CD8-positive, alpha-beta memory T cell (primary cell): ENCODE data around the gene TBC1D23. TPM values are rescaled to one million over a fixed set of nuclear protein-coding genes. Genes with fewer than 3 reads are reported as not detected.
"Not testable (repeated sequence)": the region's sequence is repeated elsewhere in the genome, so short reads cannot be mapped to it uniquely, and the experiment has no call there.

Experiments
- CTCF ChIA-PET: fragments of 350-600 bp; sonication (Branson Sonifier 250); formaldehyde crosslinking; loops from one replicate; lab custom pipeline; 2021; ENCODE audit warnings: antibody characterized with exemption; lab: Charles Lee
- POLR2A ChIA-PET: fragments of 350-600 bp; sonication (Branson Sonifier 250); formaldehyde crosslinking; loops from one replicate; lab custom pipeline; 2021; ENCODE audit warnings: antibody characterized with exemption; lab: Charles Lee
- DNase-seq, 5 donors: peaks; one replicate each; pipeline versions ENCODE4 v3.0.0 to v3.0.0-alpha.2; 2020 to 2022; ENCODE audit warnings: mixed read lengths in 1 of 5
- H3K27ac ChIP-seq: one replicate; pipeline ENCODE4 v1.7.0; 2013; ENCODE audit warnings: low read depth, mild to moderate bottlenecking, low read length, moderate library complexity
- H3K27me3 ChIP-seq: 2 replicates; pipeline ENCODE4 v1.7.0; 2013; ENCODE audit warnings: low read length, mild to moderate bottlenecking; ENCODE audit not compliant: insufficient read depth, poor library complexity, severe bottlenecking
- H3K36me3 ChIP-seq: 2 replicates; pipeline ENCODE4 v1.7.0; 2013; ENCODE audit warnings: mild to moderate bottlenecking, low read length, moderate library complexity; ENCODE audit not compliant: insufficient read depth
- H3K4me1 ChIP-seq: 2 replicates; pipeline ENCODE4 v1.7.0; 2013; ENCODE audit warnings: mild to moderate bottlenecking, low read length, moderate library complexity; ENCODE audit not compliant: insufficient read depth
- H3K4me3 ChIP-seq: 2 replicates; pipeline ENCODE4 v1.7.0; 2013; ENCODE audit warnings: mild to moderate bottlenecking, low read length
- H3K9me3 ChIP-seq: 2 replicates; pipeline ENCODE4 v1.7.0; 2013; ENCODE audit warnings: mild to moderate bottlenecking, low read length
- H3K27ac Mint-ChIP-seq, 8 donors: one replicate each; pipeline ENCODE4 v1.8.0; 2020 to 2021; ENCODE audit warnings: mixed read lengths in 8 of 8, mild to moderate bottlenecking in 6 of 8, inconsistent platforms in 3 of 8, moderate library complexity in 3 of 8
- H3K27me3 Mint-ChIP-seq, 2 donors: one replicate each; pipeline ENCODE4 v1.8.0; 2020 to 2021; ENCODE audit warnings: mixed read lengths in 2 of 2, mild to moderate bottlenecking in 1 of 2, moderate library complexity in 1 of 2
- H3K36me3 Mint-ChIP-seq, 3 donors: one replicate each; pipeline ENCODE4 v1.8.0; 2020 to 2021; ENCODE audit warnings: mixed read lengths in 3 of 3, inconsistent platforms in 1 of 3, mild to moderate bottlenecking in 1 of 3
- H3K4me1 Mint-ChIP-seq, 3 donors: one replicate each; pipeline ENCODE4 v1.8.0; 2020 to 2021; ENCODE audit warnings: mixed read lengths in 3 of 3, inconsistent platforms in 1 of 3, mild to moderate bottlenecking in 1 of 3
- H3K4me3 Mint-ChIP-seq, 7 donors: one replicate each; pipeline ENCODE4 v1.8.0; 2020 to 2021; ENCODE audit warnings: mixed read lengths in 7 of 7, mild to moderate bottlenecking in 6 of 7, moderate library complexity in 4 of 7, inconsistent platforms in 2 of 7
- H3K9me3 Mint-ChIP-seq, 5 donors: one replicate each; pipeline ENCODE4 v1.8.0; 2020 to 2022; ENCODE audit warnings: mixed read lengths in 5 of 5, mild to moderate bottlenecking in 3 of 5, moderate library complexity in 2 of 5, inconsistent platforms in 1 of 5
- polyA plus RNA-seq: library from polyadenylated mRNA; unstranded; fragments of 300-500 nt; fragmentation: Illumina TruSeq; gene quantifications from one replicate; pipeline ENCODE4 v1.2.3, GENCODE V29; 2021
- total RNA-seq, 2 experiments: library from RNA; stranded (reverse); gene quantifications; one replicate each; pipeline ENCODE4 v1.2.3, GENCODE V29; 2021

TBC1D23 gene
- total and polyA plus RNA-seq, 3 experiments from 2014 or later = 21.0 to 23.1 (median 21.9) TPM

DNA sequence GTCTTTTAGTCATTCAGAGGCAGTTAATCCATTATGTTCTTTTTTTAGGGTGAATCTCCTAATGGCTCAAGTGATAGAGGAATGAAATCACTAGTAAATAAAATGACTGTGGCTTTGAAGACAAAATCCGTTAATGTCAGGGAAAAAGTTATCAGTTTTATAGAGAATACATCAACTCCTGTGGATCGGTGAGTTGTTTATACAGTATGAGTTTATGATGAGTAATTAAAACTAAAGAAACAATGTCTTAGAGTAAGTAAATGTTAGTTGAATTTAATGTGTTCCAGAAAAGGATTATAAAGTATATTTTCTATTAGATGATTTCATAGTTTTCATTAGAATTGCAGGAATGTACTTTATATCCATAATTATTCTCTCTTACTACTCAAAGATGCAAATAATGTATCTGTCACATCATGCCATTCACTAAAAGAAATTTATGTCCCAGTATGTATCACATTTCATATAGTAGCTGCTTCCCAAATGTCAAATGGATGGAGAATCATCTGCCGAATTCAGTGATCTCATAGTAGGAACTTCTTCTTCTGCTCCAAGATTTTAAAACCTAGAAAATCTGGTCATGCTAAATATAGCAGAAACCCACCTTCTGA lies 49.7 kb downstream of the TBC1D23 start:
- H3K9me3 Mint-ChIP-seq = no peaks in the 10 kb centered on the region
- Histone ChIP-seq H3K27ac (no peak overlapping the region), H3K36me3 (peaks cover 17% of the 10 kb centered on the region), H3K9me3 (no peaks in the 10 kb centered on the region), H3K4me3 (no peak overlapping the region), H3K27me3 (no peaks in the 10 kb centered on the region), H3K4me1 (no peaks in the 10 kb centered on the region)
- no peak for DNase-seq
- no peak overlapping the region for H3K4me3 Mint-ChIP-seq
- no peak overlapping the region for H3K27ac Mint-ChIP-seq
- peaks cover 0 to 3% (median 2%) of the 10 kb centered on the region in 3 donors for H3K4me1 Mint-ChIP-seq
- CTCF ChIA-PET = no interaction called here
- H3K27me3 Mint-ChIP-seq = no peaks in the 10 kb centered on the region
- peaks cover 0 to 57% (median 15%) of the 10 kb centered on the region in 3 donors for H3K36me3 Mint-ChIP-seq
- POLR2A ChIA-PET = no interaction called here

DNA sequence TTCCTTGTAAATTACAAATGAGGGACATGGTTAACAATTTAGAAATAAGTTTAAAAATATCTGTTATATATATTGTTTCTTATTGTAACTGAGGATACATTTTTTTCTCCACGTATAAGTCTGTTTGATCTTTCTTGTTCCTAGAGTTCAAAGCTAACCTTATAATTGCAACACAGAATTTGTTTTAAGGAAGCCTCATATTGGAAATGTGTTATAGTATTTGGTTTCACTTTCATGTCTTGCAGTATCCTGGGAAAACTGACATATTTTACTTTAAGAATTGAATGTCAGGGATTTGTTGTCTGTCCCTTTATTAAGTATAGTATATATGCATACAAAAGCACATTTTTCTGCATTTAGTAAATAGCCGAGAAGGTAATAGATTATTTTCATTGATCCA lies 50.2 kb downstream of the TBC1D23 start:
- H3K4me1 Mint-ChIP-seq = peaks cover 0 to 3% (median 2%) of the 10 kb centered on the region in 3 donors
- Histone ChIP-seq H3K4me1 (no peaks in the 10 kb centered on the region), H3K27ac (no peak overlapping the region), H3K4me3 (no peak overlapping the region), H3K27me3 (no peaks in the 10 kb centered on the region), H3K36me3 (peaks cover 13% of the 10 kb centered on the region), H3K9me3 (no peaks in the 10 kb centered on the region)
- H3K27ac Mint-ChIP-seq = peak overlapping the region in 2 of 8 donors; percentile 17 to 32
- H3K27me3 Mint-ChIP-seq = no peaks in the 10 kb centered on the region
- peaks cover 0 to 56% (median 16%) of the 10 kb centered on the region in 3 donors for H3K36me3 Mint-ChIP-seq
- DNase-seq = no peak
- POLR2A ChIA-PET = no interaction called here
- H3K4me3 Mint-ChIP-seq = no peak overlapping the region
- CTCF ChIA-PET = no interaction called here
- no peaks in the 10 kb centered on the region for H3K9me3 Mint-ChIP-seq

DNA sequence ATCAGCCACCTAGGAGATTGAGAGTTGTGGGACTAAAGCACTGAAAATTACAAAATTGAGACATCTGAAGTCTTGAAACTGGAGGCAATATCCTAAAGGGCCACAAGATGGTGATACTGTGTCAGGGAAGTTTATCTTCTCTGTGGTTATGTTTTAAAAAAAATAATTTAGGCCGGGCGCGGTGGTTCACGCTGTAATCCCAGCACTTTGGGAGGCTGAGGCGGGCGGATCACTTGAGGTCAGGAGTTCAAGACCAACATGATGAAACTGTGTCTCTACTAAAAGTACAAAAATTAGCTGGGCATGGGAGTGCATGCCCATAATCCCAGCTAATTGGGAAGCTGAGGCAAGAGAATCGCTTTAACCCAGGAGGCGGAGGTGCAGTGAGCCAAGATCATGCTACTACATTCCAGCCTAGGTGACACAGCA lies 55.9 kb downstream of the TBC1D23 start:
- no peaks in the 10 kb centered on the region for H3K9me3 ChIP-seq
- Mint-ChIP-seq H3K27ac (peak overlapping the region in 4 of 8 donors; percentile 24 to 85 (median 55)), H3K9me3 (no peaks in the 10 kb centered on the region), H3K36me3 (peaks cover 7 to 43% (median 10%) of the 10 kb centered on the region in 3 donors), H3K4me3 (peak overlapping the region in 5 of 7 donors; percentile 18 to 72 (median 47)), H3K27me3 (no peaks in the 10 kb centered on the region), H3K4me1 (peaks cover 11 to 19% (median 18%) of the 10 kb centered on the region in 3 donors)
- H3K4me3 ChIP-seq = no peak overlapping the region
- CTCF ChIA-PET = interaction anchor here (0.8 to 1.9 kb wide), 9 partner anchors 12 to 485 kb away, joined by 3 to 11 read pairs (median 3); no protein-coding TSS in a partner anchor
- H3K27me3 ChIP-seq = no peaks in the 10 kb centered on the region
- H3K36me3 ChIP-seq = peaks cover 11% of the 10 kb centered on the region
- peak in 4 of 5 donors; percentile 24 to 55 (median 42) for DNase-seq
- H3K4me1 ChIP-seq = peaks cover 4% of the 10 kb centered on the region
- POLR2A ChIA-PET = no interaction called here
- H3K27ac ChIP-seq = no peak overlapping the region

DNA sequence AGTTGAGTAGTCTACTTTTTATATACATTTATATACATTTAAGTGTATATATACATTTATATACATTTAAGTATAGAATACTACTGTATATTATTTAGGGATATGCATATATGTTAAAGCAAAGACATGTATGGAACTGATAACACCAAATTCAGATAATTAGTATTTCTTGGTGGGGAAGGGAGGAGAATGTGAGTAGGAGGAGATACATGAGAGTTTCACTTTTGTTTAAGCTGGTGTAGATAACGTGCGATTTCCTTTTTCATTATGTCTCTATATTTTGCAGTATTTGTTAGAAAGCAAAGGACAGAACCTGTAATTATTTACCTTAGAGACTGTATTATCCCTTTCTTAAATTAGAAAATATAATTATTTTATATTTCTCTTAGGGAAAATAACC lies 57.1 kb downstream of the TBC1D23 start:
- Histone ChIP-seq H3K27me3 (no peaks in the 10 kb centered on the region), H3K4me3 (no peak overlapping the region), H3K4me1 (peaks cover 4% of the 10 kb centered on the region), H3K36me3 (peaks cover 11% of the 10 kb centered on the region), H3K9me3 (no peaks in the 10 kb centered on the region), H3K27ac (no peak overlapping the region)
- ChIA-PET POLR2A (no interaction called here), CTCF (interaction anchor here (1.3 to 1.9 kb wide), 2 partner anchors 272 to 392 kb away, joined by 3 to 11 read pairs; no protein-coding TSS in a partner anchor)
- DNase-seq = no peak
- no peaks in the 10 kb centered on the region for H3K9me3 Mint-ChIP-seq
- H3K4me1 Mint-ChIP-seq = peaks cover 11 to 19% (median 18%) of the 10 kb centered on the region in 3 donors
- H3K27ac Mint-ChIP-seq = peak overlapping the region in 5 of 8 donors; percentile 1 to 84 (median 56)
- H3K36me3 Mint-ChIP-seq = peaks cover 7 to 43% (median 10%) of the 10 kb centered on the region in 3 donors
- no peaks in the 10 kb centered on the region for H3K27me3 Mint-ChIP-seq
- peak overlapping the region in 2 of 7 donors; percentile 9 to 11 for H3K4me3 Mint-ChIP-seq

- ChIA-PET POLR2A (no interaction called here), CTCF (interaction anchor here (1.2 kb wide), 1 partner anchor 271 kb away, joined by 3 read pairs; no protein-coding TSS in a partner anchor)
- Mint-ChIP-seq H3K27ac (peak overlapping the region in 1 of 8 donors; percentile 61), H3K27me3 (no peaks in the 10 kb centered on the region), H3K36me3 (peaks cover 7 to 46% (median 10%) of the 10 kb centered on the region in 3 donors), H3K4me1 (peaks cover 11 to 19% (median 18%) of the 10 kb centered on the region in 3 donors), H3K4me3 (no peak overlapping the region), H3K9me3 (no peaks in the 10 kb centered on the region)
- DNase-seq = no peak
- Histone ChIP-seq H3K4me1 (peaks cover 4% of the 10 kb centered on the region), H3K27ac (no peak overlapping the region), H3K4me3 (no peak overlapping the region), H3K9me3 (no peaks in the 10 kb centered on the region), H3K36me3 (peaks cover 11% of the 10 kb centered on the region), H3K27me3 (no peaks in the 10 kb centered on the region)
Observed at GRCh38 chr3:100319951-100320350, 59.2 kb downstream of the TBC1D23 start.

DNA sequence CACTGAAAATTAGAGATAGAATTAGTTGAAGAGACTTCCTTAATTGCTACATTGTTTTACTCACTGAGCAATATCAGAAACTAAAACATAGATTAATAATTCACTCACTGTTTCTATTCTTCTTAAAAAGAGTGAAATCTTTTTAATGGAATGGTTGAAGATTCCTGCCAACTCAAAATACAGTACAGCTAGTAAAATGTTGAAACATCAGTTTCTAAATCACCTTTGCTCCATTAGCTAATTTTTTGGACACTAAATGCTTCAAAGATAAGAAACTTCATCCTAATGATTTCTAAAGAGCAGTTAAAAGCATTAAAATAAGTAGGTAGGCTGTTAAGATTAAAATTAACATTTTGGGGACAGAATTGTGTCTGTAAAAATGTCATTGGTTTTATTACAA lies 63.3 kb downstream of the TBC1D23 start:
- no peak overlapping the region for H3K27ac ChIP-seq
- peaks cover 15 to 57% (median 16%) of the 10 kb centered on the region in 3 donors for H3K36me3 Mint-ChIP-seq
- POLR2A ChIA-PET = no interaction called here
- H3K27me3 ChIP-seq = no peaks in the 10 kb centered on the region
- H3K9me3 ChIP-seq = no peaks in the 10 kb centered on the region
- no peaks in the 10 kb centered on the region for H3K4me1 Mint-ChIP-seq
- H3K27me3 Mint-ChIP-seq = no peaks in the 10 kb centered on the region
- H3K27ac Mint-ChIP-seq = no peak overlapping the region
- CTCF ChIA-PET = no interaction called here
- H3K4me3 Mint-ChIP-seq = no peak overlapping the region
- no peaks in the 10 kb centered on the region for H3K4me1 ChIP-seq
- peaks cover 0 to 3% (median 0%) of the 10 kb centered on the region in 5 donors for H3K9me3 Mint-ChIP-seq
- no peak for DNase-seq
- no peak overlapping the region for H3K4me3 ChIP-seq
- H3K36me3 ChIP-seq = peaks cover 11% of the 10 kb centered on the region

DNA sequence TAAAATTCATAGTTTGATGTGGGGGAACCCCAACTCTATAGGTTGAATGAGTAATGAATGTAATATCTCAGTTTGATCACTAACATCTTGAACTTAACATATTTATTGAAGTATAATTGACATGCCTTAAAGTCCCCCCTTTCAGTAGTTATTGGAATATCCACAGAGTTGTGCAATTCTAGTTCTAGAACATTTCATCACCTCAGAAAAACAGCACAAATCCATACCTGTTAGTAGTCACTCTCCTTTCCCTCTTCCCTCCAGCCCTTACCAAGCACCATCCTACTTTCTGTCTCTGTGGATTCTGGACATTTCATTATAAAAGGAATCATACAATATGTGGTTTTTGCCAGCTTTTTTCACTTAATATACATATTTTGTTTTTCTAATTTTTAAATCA lies 65.0 kb downstream of the TBC1D23 start:
- H3K36me3 Mint-ChIP-seq = peaks cover 8 to 43% (median 9%) of the 10 kb centered on the region in 3 donors
- peaks cover 3% of the 10 kb centered on the region for H3K36me3 ChIP-seq
- no peak overlapping the region for H3K27ac ChIP-seq
- no peaks in the 10 kb centered on the region for H3K27me3 ChIP-seq
- ChIA-PET CTCF (no interaction called here), POLR2A (no interaction called here)
- H3K27me3 Mint-ChIP-seq = no peaks in the 10 kb centered on the region
- no peaks in the 10 kb centered on the region for H3K9me3 ChIP-seq
- no peak for DNase-seq
- no peaks in the 10 kb centered on the region for H3K4me1 ChIP-seq
- no peaks in the 10 kb centered on the region for H3K4me1 Mint-ChIP-seq
- peaks cover 0 to 3% (median 0%) of the 10 kb centered on the region in 5 donors for H3K9me3 Mint-ChIP-seq
- H3K4me3 ChIP-seq = no peak overlapping the region
- H3K4me3 Mint-ChIP-seq = no peak overlapping the region
- H3K27ac Mint-ChIP-seq = no peak overlapping the region

DNA sequence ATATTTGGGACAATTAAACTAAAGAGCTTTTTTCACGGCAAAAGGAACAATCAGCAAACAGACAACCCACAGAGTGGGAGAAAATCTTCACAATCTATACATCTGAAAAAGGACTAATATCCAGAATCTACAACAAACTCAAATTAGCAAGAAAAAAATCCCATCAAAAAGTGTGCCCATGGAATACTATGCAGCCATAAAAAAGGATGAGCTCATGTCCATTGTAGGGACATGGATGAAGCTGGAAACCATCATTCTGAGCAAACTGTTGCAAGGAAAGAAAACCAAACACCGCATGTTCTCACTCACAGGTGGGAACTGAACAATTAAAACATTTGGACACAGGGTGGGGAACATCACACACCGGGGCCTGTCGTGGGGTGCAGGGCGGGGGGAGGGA lies 66.6 kb downstream of the TBC1D23 start:
- H3K36me3 Mint-ChIP-seq = peaks cover 8 to 37% (median 9%) of the 10 kb centered on the region in 3 donors
- POLR2A ChIA-PET, H3K27ac ChIP-seq, CTCF ChIA-PET, H3K27me3 Mint-ChIP-seq, H3K27me3 ChIP-seq, H3K4me1 Mint-ChIP-seq, H3K27ac Mint-ChIP-seq, H3K36me3 ChIP-seq, H3K4me3 ChIP-seq, DNase-seq, H3K9me3 ChIP-seq, H3K9me3 Mint-ChIP-seq, H3K4me3 Mint-ChIP-seq, H3K4me1 ChIP-seq: not testable (repeated sequence)
